Measurements from ENCODE around the gene MT1G.

The MT1G gene

GRCh38 chr16:56632848-56633365, 35.0 kb downstream of the MT1G start:
- no peaks in the 10 kb centered on the region for H3K4me1 ChIP-seq (ENCODE audit: insufficient read depth, low read length, poor library complexity, severe bottlenecking)
- no peaks in the 10 kb centered on the region for H3K9me2 ChIP-seq (replicated peaks; ENCODE audit: low read depth, low read length)
- H3K4me2 ChIP-seq (ENCODE audit: low read depth, low read length, poor library complexity, severe bottlenecking) = no peak overlapping the region
- no peak for TF ChIP-seq CTCF (conservative IDR thresholded peaks at IDR 0.05; ENCODE audit: low read length)
- no peak for TF ChIP-seq EZH2phosphoT487 (IDR thresholded peaks at IDR 0.05; ENCODE audit: borderline replicate concordance)
- no peaks in the 10 kb centered on the region for H3K36me3 ChIP-seq (ENCODE audit: insufficient read depth, low read length)
- H3K79me2 ChIP-seq (ENCODE audit: insufficient read depth, low read length) = no peaks in the 10 kb centered on the region
- no peak overlapping the region for H3K9ac ChIP-seq (ENCODE audit: low read depth, low read length, poor library complexity, severe bottlenecking)
- no peak overlapping the region for H2AFZ ChIP-seq (ENCODE audit: low read length)
- no peaks in the 10 kb centered on the region for H3F3A ChIP-seq (ENCODE audit: low read depth)
- H3K4me3 ChIP-seq (ENCODE audit: low read length, poor library complexity, severe bottlenecking) = no peak overlapping the region
- no peaks in the 10 kb centered on the region for H4K20me1 ChIP-seq (ENCODE audit: insufficient read depth, low read length, poor library complexity, severe bottlenecking)
- H3K27me3 ChIP-seq (ENCODE audit: insufficient read depth, low read length, poor library complexity, severe bottlenecking) = no peaks in the 10 kb centered on the region
- H3K9me3 ChIP-seq (ENCODE audit: insufficient read depth, low read depth, low read length) = no peaks in the 10 kb centered on the region

- Histone ChIP-seq H3K79me2 (ENCODE audit: insufficient read depth, low read length) (no peaks in the 10 kb centered on the region), H3K9ac (ENCODE audit: low read depth, low read length, poor library complexity, severe bottlenecking) (no peak within 1 kb of the TSS), H2AFZ (ENCODE audit: low read length) (no peak within 1 kb of the TSS), H3K9me2 (replicated peaks; ENCODE audit: low read depth, low read length) (no peaks in the 10 kb centered on the region), H3K27me3 (ENCODE audit: insufficient read depth, low read length, poor library complexity, severe bottlenecking) (no peaks in the 10 kb centered on the region), H3F3A (ENCODE audit: low read depth) (no peaks in the 10 kb centered on the region), H3K9me3 (ENCODE audit: insufficient read depth, low read depth, low read length) (no peaks in the 10 kb centered on the region), H3K4me2 (ENCODE audit: low read depth, low read length, poor library complexity, severe bottlenecking) (no peak within 1 kb of the TSS), H4K20me1 (ENCODE audit: insufficient read depth, low read length, poor library complexity, severe bottlenecking) (no peaks in the 10 kb centered on the region), H3K36me3 (ENCODE audit: insufficient read depth, low read length) (no peaks in the 10 kb centered on the region), H3K4me1 (ENCODE audit: insufficient read depth, low read length, poor library complexity, severe bottlenecking) (no peaks in the 10 kb centered on the region), H3K4me3 (ENCODE audit: low read length, poor library complexity, severe bottlenecking) (no peak within 1 kb of the TSS)
- TF ChIP-seq EZH2phosphoT487 (IDR thresholded peaks at IDR 0.05; ENCODE audit: borderline replicate concordance) (no peak), CTCF (conservative IDR thresholded peaks at IDR 0.05; ENCODE audit: low read length) (no peak)
These were observed 35.6 kb downstream of the MT1G start, which contains the start of gene MT1M for GRCh38 chr16:56632156-56632847. Gene MT1M (plus strand): TSS chr16:56632659. CDS start chr16:56632732, 73 bp downstream.

GRCh38 chr16:56631832-56632155, 36.1 kb downstream of the MT1G start:
- H3K27me3 ChIP-seq (ENCODE audit: insufficient read depth, low read length, poor library complexity, severe bottlenecking) = no peaks in the 10 kb centered on the region

More at GRCh38 chr16:56631832-56632155, 36.1 kb downstream of the MT1G start:
- Histone ChIP-seq H3K9me2 (replicated peaks; ENCODE audit: low read depth, low read length) (no peaks in the 10 kb centered on the region), H4K20me1 (ENCODE audit: insufficient read depth, low read length, poor library complexity, severe bottlenecking) (no peaks in the 10 kb centered on the region), H3K4me2 (ENCODE audit: low read depth, low read length, poor library complexity, severe bottlenecking) (no peak overlapping the region), H3F3A (ENCODE audit: low read depth) (no peaks in the 10 kb centered on the region), H3K4me3 (ENCODE audit: low read length, poor library complexity, severe bottlenecking) (no peak overlapping the region), H3K9me3 (ENCODE audit: insufficient read depth, low read depth, low read length) (no peaks in the 10 kb centered on the region), H3K4me1 (ENCODE audit: insufficient read depth, low read length, poor library complexity, severe bottlenecking) (no peaks in the 10 kb centered on the region), H3K79me2 (ENCODE audit: insufficient read depth, low read length) (no peaks in the 10 kb centered on the region), H3K36me3 (ENCODE audit: insufficient read depth, low read length) (no peaks in the 10 kb centered on the region), H3K9ac (ENCODE audit: low read depth, low read length, poor library complexity, severe bottlenecking) (no peak overlapping the region), H2AFZ (ENCODE audit: low read length) (no peak overlapping the region)
- TF ChIP-seq CTCF (conservative IDR thresholded peaks at IDR 0.05; ENCODE audit: low read length) (no peak), EZH2phosphoT487 (IDR thresholded peaks at IDR 0.05; ENCODE audit: borderline replicate concordance) (no peak)

Measured in Loucy (cell line).